HEK293T (cell line): ENCODE results near the gene BMP8A.
"Not testable (repeated sequence)": the region's sequence is repeated elsewhere in the genome, so short reads cannot be mapped to it uniquely, and the experiment has no call there.

Experiments used
- CTCF ChIA-PET: fragments of 350-600 bp; formaldehyde crosslinking; extraction: SDS; loops from one replicate; lab custom pipeline; 2021; ENCODE audit warnings: antibody characterized with exemption, inconsistent platforms; lab: Yijun Ruan, JAX
- POLR2A ChIA-PET: fragments of 350-600 bp; formaldehyde crosslinking; extraction: SDS; loops from one replicate; lab custom pipeline; 2020; ENCODE audit warnings: antibody characterized with exemption, inconsistent platforms; lab: Yijun Ruan, JAX
- DNase-seq: peaks from one replicate; pipeline ENCODE4 v3.0.0; 2012; ENCODE audit warnings: mixed read lengths; ENCODE audit errors: extremely low spot score
- ARNT ChIP-seq: fragments of 450-650 bp; IDR thresholded peaks from 2 replicates; pipeline ENCODE4 v1.6.1; 2017; ENCODE audit warnings: mild to moderate bottlenecking
- BHLHE40 ChIP-seq: fragments of 450-650 bp; IDR thresholded peaks from 2 replicates; pipeline ENCODE4 v1.6.1; 2016; ENCODE audit warnings: mild to moderate bottlenecking, moderate library complexity, borderline replicate concordance
- CTBP1 ChIP-seq: fragments of 450-650 bp; IDR thresholded peaks from 2 replicates; pipeline ENCODE4 v1.6.1; 2016; ENCODE audit warnings: borderline replicate concordance
- ELF4 ChIP-seq: fragments of 450-650 bp; IDR thresholded peaks from 2 replicates; pipeline ENCODE4 v1.6.1; 2017; ENCODE audit warnings: antibody characterized with exemption
- FOXA1 ChIP-seq: fragments of 450-650 bp; IDR thresholded peaks from 2 replicates; pipeline ENCODE4 v1.6.1; 2016; ENCODE audit warnings: mild to moderate bottlenecking
- FOXK2 ChIP-seq: fragments of 450-650 bp; IDR thresholded peaks from 2 replicates; pipeline ENCODE4 v1.6.1; 2016; ENCODE audit warnings: mild to moderate bottlenecking
- FOXM1 ChIP-seq: fragments of 450-650 bp; IDR thresholded peaks from 2 replicates; pipeline ENCODE4 v1.6.1; 2017; ENCODE audit warnings: mild to moderate bottlenecking, borderline replicate concordance
- HDGF ChIP-seq: fragments of 450-650 bp; IDR thresholded peaks from 2 replicates; pipeline ENCODE4 v1.6.1; 2017; ENCODE audit warnings: antibody characterized with exemption, borderline replicate concordance
- L3MBTL2 ChIP-seq: fragments of 450-650 bp; conservative IDR thresholded peaks from 2 replicates; pipeline ENCODE4 v1.6.1; 2016; ENCODE audit warnings: mild to moderate bottlenecking
- LEF1 ChIP-seq: fragments of 450-650 bp; IDR thresholded peaks from 2 replicates; pipeline ENCODE4 v1.6.1; 2017; ENCODE audit warnings: mild to moderate bottlenecking, borderline replicate concordance
- NFRKB ChIP-seq: fragments of 450-650 bp; IDR thresholded peaks from 2 replicates; pipeline ENCODE4 v1.6.1; 2016; ENCODE audit warnings: mild to moderate bottlenecking, moderate library complexity
- PKNOX1 ChIP-seq: fragments of 450-650 bp; IDR thresholded peaks from 2 replicates; pipeline ENCODE4 v1.6.1; 2016
- SP1 ChIP-seq: fragments of 450-650 bp; IDR thresholded peaks from 2 replicates; pipeline ENCODE4 v1.6.1; 2017
- SUZ12 ChIP-seq: fragments of 450-650 bp; IDR thresholded peaks from 2 replicates; pipeline ENCODE4 v1.6.1; 2016; ENCODE audit warnings: mild to moderate bottlenecking
- TARDBP ChIP-seq: fragments of 450-650 bp; IDR thresholded peaks from 2 replicates; pipeline ENCODE4 v1.6.1; 2016
- ZNF384 ChIP-seq: fragments of 450-650 bp; IDR thresholded peaks from 2 replicates; pipeline ENCODE4 v1.6.1; 2016

The BMP8A gene

GRCh38 chr1:39501666-39502065, 10.2 kb downstream of the BMP8A start:
- CTCF ChIA-PET: interaction anchor here (1.3 kb wide), 1 partner anchor 12 kb away, joined by 3 read pairs; no protein-coding TSS in a partner anchor
- TF ChIP-seq L3MBTL2 (no peak), FOXK2 (no peak), ZNF384 (no peak), PKNOX1 (no peak)
- POLR2A ChIA-PET: no interaction called here
- DNase-seq: no peak

- DNase-seq, CTCF ChIA-PET, POLR2A ChIA-PET: not testable (repeated sequence)
Measured at GRCh38 chr1:39504436-39504835, 13.0 kb downstream of the BMP8A start.

GRCh38 chr1:39505289-39505688, 13.9 kb downstream of the BMP8A start:
- ChIA-PET POLR2A (no interaction called here), CTCF (no interaction called here)
- no peak for DNase-seq
- TF ChIP-seq BHLHE40 (no peak), PKNOX1 (no peak), HDGF (no peak), FOXA1 (no peak), FOXK2 (no peak), ELF4 (no peak), TARDBP (no peak), SP1 (no peak), SUZ12 (no peak), CTBP1 (no peak)

- no peak for TF ChIP-seq NFRKB
- TF ChIP-seq FOXM1: no peak
- no peak for TF ChIP-seq SP1
- no peak for TF ChIP-seq ARNT
- TF ChIP-seq ELF4: no peak
- no peak for TF ChIP-seq PKNOX1
- no peak for TF ChIP-seq HDGF
- no peak for TF ChIP-seq L3MBTL2
- no peak for TF ChIP-seq ZNF384
- no peak for TF ChIP-seq FOXA1
- TF ChIP-seq BHLHE40: no peak
- no peak for TF ChIP-seq CTBP1
- TF ChIP-seq FOXK2: no peak
- POLR2A ChIA-PET: no interaction called here
Measured at GRCh38 chr1:39507230-39507928, 15.9 kb downstream of the BMP8A start.

GRCh38 chr1:39508266-39508665, 16.8 kb downstream of the BMP8A start:
- no peak for DNase-seq
- ChIA-PET CTCF (interaction anchor here (0.8 kb wide), 1 partner anchor 70 kb away, joined by 3 read pairs; no protein-coding TSS in a partner anchor), POLR2A (no interaction called here)
- no peak for TF ChIP-seq ARNT
- TF ChIP-seq TARDBP: no peak
- no peak for TF ChIP-seq FOXA1
- no peak for TF ChIP-seq ZNF384
- TF ChIP-seq L3MBTL2: no peak
- no peak for TF ChIP-seq BHLHE40
- no peak for TF ChIP-seq LEF1
- TF ChIP-seq FOXM1: no peak
- no peak for TF ChIP-seq CTBP1

More at GRCh38 chr1:39507230-39507928, 15.9 kb downstream of the BMP8A start:
- CTCF ChIA-PET: no interaction called here
- DNase-seq: peak; percentile 39

GRCh38 chr1:39508857-39509305, 17.4 kb downstream of the BMP8A start:
- POLR2A ChIA-PET: no interaction called here
- no peak for TF ChIP-seq BHLHE40
- no peak for DNase-seq
- CTCF ChIA-PET: interaction anchor here (0.8 kb wide), 1 partner anchor 71 kb away, joined by 3 read pairs; no protein-coding TSS in a partner anchor

- TF ChIP-seq ZNF384 (no peak), L3MBTL2 (no peak), NFRKB (no peak), TARDBP (no peak), FOXA1 (no peak)
- POLR2A ChIA-PET: no interaction called here
- no peak for DNase-seq
- CTCF ChIA-PET: no interaction called here
Measured at GRCh38 chr1:39509360-39510009, 18.0 kb downstream of the BMP8A start.

- POLR2A ChIA-PET, DNase-seq: not testable (repeated sequence)
- CTCF ChIA-PET: interaction anchor here (0.6 kb wide), 1 partner anchor 405 kb away, joined by 3 read pairs; no protein-coding TSS in a partner anchor
Measured at GRCh38 chr1:39510570-39511186, 19.2 kb downstream of the BMP8A start.

GRCh38 chr1:39511477-39511876, 20.0 kb downstream of the BMP8A start:
- POLR2A ChIA-PET, CTCF ChIA-PET, DNase-seq: not testable (repeated sequence)

- POLR2A ChIA-PET, DNase-seq, CTCF ChIA-PET: not testable (repeated sequence)
Measured at GRCh38 chr1:39512234-39512847, 20.9 kb downstream of the BMP8A start.
